ENCODE measurements around the gene KDM1A.
"Not testable (repeated sequence)": the region's sequence is repeated elsewhere in the genome, so short reads cannot be mapped to it uniquely, and the experiment has no call there.

KDM1A gene

GRCh38 chr1:23019094-23019862 is at the start of gene KDM1A:
TSS of gene KDM1A (plus strand) at chr1:23019468. CDS start at chr1:23019597, 129 bp downstream.
- peak; percentile 96 for DNase-seq (ENCODE audit: low read depth)

- no peak for DNase-seq (ENCODE audit: low read depth)
Observed at GRCh38 chr1:22970096-22970495, 49.2 kb upstream of the KDM1A start.

- DNase-seq (ENCODE audit: low read depth), result no peak
Observed at GRCh38 chr1:22971161-22971560, 48.1 kb upstream of the KDM1A start.

- no peak for DNase-seq (ENCODE audit: low read depth)
Observed at GRCh38 chr1:22971611-22972405, 47.5 kb upstream of the KDM1A start.

- no peak for DNase-seq (ENCODE audit: low read depth)
Observed at GRCh38 chr1:22972760-22973159, 46.5 kb upstream of the KDM1A start, which contains the start of gene LACTBL1. TSS of gene LACTBL1 (minus strand) at chr1:22972866. CDS start at chr1:22972316, 550 bp downstream.

- no peak for DNase-seq (ENCODE audit: low read depth)
Observed at GRCh38 chr1:22975694-22976093, 43.6 kb upstream of the KDM1A start.

GRCh38 chr1:22976127-22976460 is 43.2 kb upstream of the KDM1A start:
- DNase-seq (ENCODE audit: low read depth), result no peak

GRCh38 chr1:22976461-22977243 is 42.6 kb upstream of the KDM1A start:
- peak; percentile 54 for DNase-seq (ENCODE audit: low read depth)

- DNase-seq (ENCODE audit: low read depth), result no peak
Observed at GRCh38 chr1:22978299-22978698, 41.0 kb upstream of the KDM1A start.

GRCh38 chr1:22980471-22980790 is 38.8 kb upstream of the KDM1A start:
- not testable (repeated sequence) for DNase-seq (ENCODE audit: low read depth)

GRCh38 chr1:22983944-22984343 is 35.3 kb upstream of the KDM1A start:
- DNase-seq (ENCODE audit: low read depth), result no peak

- DNase-seq (ENCODE audit: low read depth), result not testable (repeated sequence)
Observed at GRCh38 chr1:22992384-22992783, 26.9 kb upstream of the KDM1A start.

GRCh38 chr1:22993220-22993795 is 26.0 kb upstream of the KDM1A start:
- DNase-seq (ENCODE audit: low read depth), result not testable (repeated sequence)

GRCh38 chr1:22995774-22996173 is 23.5 kb upstream of the KDM1A start:
- no peak for DNase-seq (ENCODE audit: low read depth)

GRCh38 chr1:22997528-22997927 is 21.7 kb upstream of the KDM1A start:
- not testable (repeated sequence) for DNase-seq (ENCODE audit: low read depth)

GRCh38 chr1:23000133-23000532 is 19.1 kb upstream of the KDM1A start:
- not testable (repeated sequence) for DNase-seq (ENCODE audit: low read depth)

GRCh38 chr1:23002218-23002617 is 17.1 kb upstream of the KDM1A start:
- not testable (repeated sequence) for DNase-seq (ENCODE audit: low read depth)

GRCh38 chr1:23004112-23004511 is 15.2 kb upstream of the KDM1A start:
- no peak for DNase-seq (ENCODE audit: low read depth)

GRCh38 chr1:23004769-23005168 is 14.5 kb upstream of the KDM1A start:
- DNase-seq (ENCODE audit: low read depth), result not testable (repeated sequence)

GRCh38 chr1:23007106-23007505 is 12.2 kb upstream of the KDM1A start:
- DNase-seq (ENCODE audit: low read depth), result no peak

- no peak for DNase-seq (ENCODE audit: low read depth)
Observed at GRCh38 chr1:23008901-23009300, 10.4 kb upstream of the KDM1A start.

GRCh38 chr1:23010025-23010424 is 9.2 kb upstream of the KDM1A start:
- not testable (repeated sequence) for DNase-seq (ENCODE audit: low read depth)

Data from CMK (cell line).